Measurements from ENCODE around the gene VAT1L. TPM values are rescaled to one million over a fixed set of nuclear protein-coding genes. Genes with fewer than 3 reads are reported as not detected.

Gene VAT1L
- polyA plus RNA-seq, 1 of the 3 experiments (the other 2 are of a cell fraction): 52.5 TPM

- no peak for TF ChIP-seq CHD2 (IDR thresholded peaks at IDR 0.05; ENCODE audit: low read length, partially characterized antibody)
- no peak for TF ChIP-seq IRF3 (IDR thresholded peaks at IDR 0.05; ENCODE audit: low read depth, low read length)
- no peak for TF ChIP-seq PBX3 (IDR thresholded peaks at IDR 0.05)
- no peak for TF ChIP-seq JUND (IDR thresholded peaks at IDR 0.05)
- no peak for TF ChIP-seq EP300 (IDR thresholded peaks at IDR 0.05; ENCODE audit: borderline replicate concordance in 1 of 2, low read depth in 1 of 2, low read length in 1 of 2)
- TF ChIP-seq TCF12 (IDR thresholded peaks at IDR 0.05): no peak
- TF ChIP-seq NRF1 (IDR thresholded peaks at IDR 0.05; ENCODE audit: low read depth, low read length): no peak
- no peak for TF ChIP-seq CTCF (IDR thresholded peaks at IDR 0.05)
- TF ChIP-seq RCOR1 (IDR thresholded peaks at IDR 0.05; ENCODE audit: low read length): no peak
- no peak for TF ChIP-seq RXRA (IDR thresholded peaks at IDR 0.05; ENCODE audit: borderline replicate concordance, low read depth)
- TF ChIP-seq ELF1 (IDR thresholded peaks at IDR 0.05): no peak
- TF ChIP-seq POLR2AphosphoS5 (IDR thresholded peaks at IDR 0.05; ENCODE audit: low read depth, low read length): no peak
- 45% methylated on average over 2 of the region's 2 CpGs for WGBS (ENCODE audit: low lambda C conversion rate)
- no peak overlapping the region for H2AFZ ChIP-seq (ENCODE audit: low read depth)
- no peaks in the 10 kb centered on the region for H3K79me2 ChIP-seq (ENCODE audit: insufficient read depth)
- no peaks in the 10 kb centered on the region for H3F3A ChIP-seq (replicated peaks; ENCODE audit: insufficient read depth)
- H3K4me3 ChIP-seq (ENCODE audit: low read depth in 2 of 2, low read length in 1 of 2): no peak overlapping the region
- H3K4me2 ChIP-seq: no peak overlapping the region
- ChIA-PET CTCF (interaction anchor here (1.1 kb wide), 1 partner anchor 11 kb away, joined by 4 read pairs; no protein-coding TSS in a partner anchor), POLR2A (no interaction called here)
- no peak for DNase-seq
- H3K9ac ChIP-seq: no peak overlapping the region
- no peaks in the 10 kb centered on the region for H3K9me3 ChIP-seq
- H4K20me1 ChIP-seq (ENCODE audit: insufficient read depth): no peaks in the 10 kb centered on the region
- no peaks in the 10 kb centered on the region for H3K27me3 ChIP-seq (ENCODE audit: insufficient read depth)
- H3K4me1 ChIP-seq (ENCODE audit: control insufficient read depth in 1 of 2, insufficient read depth in 2 of 2, low read depth in 1 of 2, low read length in 1 of 2): peaks cover 0 to 10% of the 10 kb centered on the region in 2 experiments; a peak in 1 of 4 replicates
- H3K27ac ChIP-seq (ENCODE audit: low read depth in 2 of 2, low read length in 1 of 2): no peak overlapping the region
- no peaks in the 10 kb centered on the region for H3K9me2 ChIP-seq
- H3K36me3 ChIP-seq (replicated peaks in 1 of 2; ENCODE audit: control insufficient read depth in 1 of 2, insufficient read depth in 2 of 2, low read length in 1 of 2): no peaks in the 10 kb centered on the region
Measured at GRCh38 chr16:77762262-77762661, 26.1 kb upstream of the VAT1L start.

GRCh38 chr16:77763994-77764393 lies 24.4 kb upstream of the VAT1L start:
- no peaks in the 10 kb centered on the region for H3K36me3 ChIP-seq (replicated peaks in 1 of 2; ENCODE audit: control insufficient read depth in 1 of 2, insufficient read depth in 2 of 2, low read length in 1 of 2)
- no peaks in the 10 kb centered on the region for H4K20me1 ChIP-seq (ENCODE audit: insufficient read depth)
- peaks cover 0 to 10% of the 10 kb centered on the region in 2 experiments; a peak in 1 of 4 replicates for H3K4me1 ChIP-seq (ENCODE audit: control insufficient read depth in 1 of 2, insufficient read depth in 2 of 2, low read depth in 1 of 2, low read length in 1 of 2)
- no peaks in the 10 kb centered on the region for H3F3A ChIP-seq (replicated peaks; ENCODE audit: insufficient read depth)
- no peaks in the 10 kb centered on the region for H3K9me3 ChIP-seq
- ChIA-PET POLR2A (no interaction called here), CTCF (no interaction called here)
- no peaks in the 10 kb centered on the region for H3K79me2 ChIP-seq (ENCODE audit: insufficient read depth)
- no peak overlapping the region for H3K4me2 ChIP-seq
- no peak overlapping the region for H3K4me3 ChIP-seq (ENCODE audit: low read depth in 2 of 2, low read length in 1 of 2)
- H3K9ac ChIP-seq: no peak overlapping the region
- no peak overlapping the region for H3K27ac ChIP-seq (ENCODE audit: low read depth in 2 of 2, low read length in 1 of 2)
- no peaks in the 10 kb centered on the region for H3K9me2 ChIP-seq
- H2AFZ ChIP-seq (ENCODE audit: low read depth): no peak overlapping the region
- TF ChIP-seq FOXM1 (IDR thresholded peaks at IDR 0.05; ENCODE audit: low read depth) (no peak), POLR2AphosphoS5 (IDR thresholded peaks at IDR 0.05; ENCODE audit: low read depth, low read length) (no peak), TEAD4 (IDR thresholded peaks at IDR 0.05; ENCODE audit: borderline replicate concordance, insufficient read depth) (no peak), NFIC (IDR thresholded peaks at IDR 0.05; ENCODE audit: borderline replicate concordance) (no peak), TAF1 (IDR thresholded peaks at IDR 0.05; ENCODE audit: borderline replicate concordance, low read depth, low read length) (no peak), MEF2A (IDR thresholded peaks at IDR 0.05; ENCODE audit: borderline replicate concordance, low read depth) (no peak), MAX (IDR thresholded peaks at IDR 0.05; ENCODE audit: low read depth) (no peak), RFX5 (IDR thresholded peaks at IDR 0.05; ENCODE audit: low read length) (no peak), USF1 (IDR thresholded peaks at IDR 0.05; ENCODE audit: borderline replicate concordance, low read depth) (no peak), IRF3 (IDR thresholded peaks at IDR 0.05; ENCODE audit: low read depth, low read length) (no peak), TCF12 (IDR thresholded peaks at IDR 0.05) (no peak)
- WGBS (ENCODE audit: low lambda C conversion rate): 75% methylated on average over 1 of the region's 1 CpG
- DNase-seq: no peak
- no peaks in the 10 kb centered on the region for H3K27me3 ChIP-seq (ENCODE audit: insufficient read depth)
